Endothelial cell of hepatic sinusoid (primary cell): ENCODE measurements around the gene ABLIM3.

ENCODE experiments used
- in situ Hi-C: cut with HindIII; loops from 2 replicates; pipeline ENCODE4 v1.10.0; 2017; ENCODE audit warnings: low sequenced_read_pairs

The ABLIM3 gene

DNA sequence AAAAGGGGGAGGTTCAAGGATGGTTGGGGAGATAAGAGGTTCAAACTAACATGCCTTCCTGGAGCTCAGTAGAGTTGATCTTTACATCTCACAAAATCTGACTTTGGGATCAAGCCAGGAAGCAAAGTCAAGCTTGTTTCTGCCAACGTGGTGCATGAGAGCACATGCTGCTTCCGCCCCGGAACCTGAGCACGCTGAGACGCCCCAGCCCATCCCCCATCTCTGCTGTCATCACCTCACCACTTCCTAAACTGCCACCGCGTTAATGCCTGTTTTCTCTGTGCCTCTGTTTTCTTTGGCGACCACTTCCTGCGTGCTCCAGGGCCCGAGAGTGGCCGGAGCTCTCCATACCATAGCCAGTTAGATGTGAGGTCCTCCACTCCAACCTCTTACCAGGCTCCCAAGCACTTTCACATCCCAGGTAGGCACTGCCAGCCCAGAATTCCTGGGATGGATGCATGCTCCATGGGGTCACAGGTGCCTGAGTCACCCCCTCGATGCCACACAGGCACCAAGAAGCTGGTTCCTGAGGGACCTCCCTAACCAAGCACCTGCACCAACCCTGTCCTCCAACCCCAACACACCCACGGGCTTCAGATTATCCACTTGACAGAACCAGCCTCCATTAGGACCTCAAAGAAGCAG lies 99.2 kb downstream of the ABLIM3 start:
- in situ Hi-C loops, result no loop called here

DNA sequence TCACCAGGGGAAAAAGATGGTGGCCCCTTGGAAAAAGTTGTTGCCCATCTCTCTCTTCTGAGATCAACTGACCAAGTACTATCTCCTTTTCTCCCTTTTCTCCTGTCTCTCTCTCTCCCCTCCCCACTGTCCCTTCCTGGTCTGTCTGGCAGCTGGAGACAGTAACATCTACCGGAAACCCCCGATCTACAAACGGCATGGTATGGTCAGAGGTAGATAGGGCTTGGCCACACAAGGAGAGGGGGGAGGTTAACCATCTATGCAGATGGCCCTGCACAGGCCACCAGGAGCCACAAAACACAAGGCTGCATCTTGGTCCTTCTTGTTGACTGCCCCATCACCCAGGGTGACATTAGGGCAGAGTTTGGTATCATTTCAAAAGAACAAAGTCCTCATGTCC lies 101.0 kb downstream of the ABLIM3 start:
- in situ Hi-C loops, result no loop called here

DNA sequence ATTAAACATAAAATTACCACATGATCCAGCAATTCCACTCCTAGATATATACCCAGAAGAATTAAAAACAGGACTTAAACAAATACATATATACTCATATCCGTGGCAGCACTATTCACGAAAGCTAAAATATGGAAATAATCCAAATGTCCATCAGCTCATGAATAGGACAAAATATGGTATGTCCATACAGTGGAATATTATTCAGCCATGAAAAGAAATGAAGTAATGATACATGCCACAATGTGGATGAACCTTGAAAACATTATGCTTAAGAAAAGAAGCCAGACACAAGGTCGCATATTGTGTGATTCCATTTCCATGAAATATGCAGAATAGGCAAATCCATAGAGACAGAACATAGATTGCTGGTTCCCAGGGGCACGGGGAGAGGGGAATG lies 105.6 kb downstream of the ABLIM3 start:
- in situ Hi-C loops, result no loop called here

DNA sequence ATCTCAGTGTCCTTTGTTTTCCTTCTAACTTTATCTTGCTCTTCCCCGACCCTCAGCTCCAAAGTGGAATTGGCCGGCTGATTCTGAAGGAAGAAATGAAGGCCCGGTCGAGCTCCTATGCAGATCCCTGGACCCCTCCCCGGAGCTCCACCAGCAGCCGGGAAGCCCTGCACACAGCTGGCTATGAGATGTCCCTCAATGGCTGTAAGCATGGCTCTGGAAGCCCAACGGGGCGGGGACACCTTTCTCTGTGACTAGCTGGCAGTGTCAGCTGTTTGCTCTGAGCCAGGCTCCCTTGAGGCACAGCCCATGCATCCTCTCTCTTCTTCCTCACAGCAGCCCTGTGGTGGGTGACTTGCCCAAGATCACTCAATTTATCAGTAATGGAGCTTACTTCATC lies 106.4 kb downstream of the ABLIM3 start:
- in situ Hi-C loops, result no loop called here

DNA sequence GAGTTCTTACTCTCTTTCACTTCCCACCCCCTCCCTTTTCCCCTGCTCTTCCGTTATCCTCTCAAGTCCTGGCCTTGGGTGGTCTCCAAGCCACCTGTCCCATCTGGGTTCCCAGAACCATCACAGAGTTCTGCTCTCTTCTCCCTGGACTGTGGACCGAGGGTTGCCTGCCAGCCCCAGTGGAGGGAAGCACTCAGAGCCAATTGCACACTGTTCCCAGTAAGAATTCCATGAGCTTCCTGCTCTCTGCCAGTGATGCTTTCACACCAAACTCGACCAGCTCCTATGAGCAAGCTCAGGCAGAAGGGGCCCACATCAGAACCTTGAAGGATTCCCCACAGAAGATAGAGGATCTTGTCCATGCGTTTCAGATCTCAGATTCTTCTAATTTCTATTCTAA lies 110.3 kb downstream of the ABLIM3 start:
- in situ Hi-C loops, result loop anchor here (5.0 to 25.0 kb wide), 2 partner anchors 44 to 264 kb away; no protein-coding TSS in a partner anchor

DNA sequence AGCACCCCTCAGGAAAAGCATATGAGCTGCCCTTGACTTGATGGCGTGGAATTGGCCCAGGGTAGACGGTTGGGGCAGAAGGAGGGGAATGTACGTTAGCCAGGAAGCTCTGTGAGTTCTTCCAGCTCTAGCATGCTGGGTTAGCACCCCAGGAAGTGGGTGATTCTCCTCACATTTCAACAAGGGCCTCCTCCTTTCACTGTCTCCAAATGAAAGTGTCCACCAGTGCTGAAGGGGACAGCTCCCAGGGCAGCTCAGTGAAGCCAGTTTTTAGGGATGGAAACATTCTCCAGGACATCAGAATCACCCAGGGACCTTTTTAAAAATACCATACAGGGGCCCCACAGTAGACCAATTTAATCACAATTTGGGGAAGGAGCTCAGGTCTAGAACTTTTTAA lies 113.2 kb downstream of the ABLIM3 start:
- in situ Hi-C loops, result loop anchor here (5.0 to 25.0 kb wide), 2 partner anchors 47 to 267 kb away; no protein-coding TSS in a partner anchor

DNA sequence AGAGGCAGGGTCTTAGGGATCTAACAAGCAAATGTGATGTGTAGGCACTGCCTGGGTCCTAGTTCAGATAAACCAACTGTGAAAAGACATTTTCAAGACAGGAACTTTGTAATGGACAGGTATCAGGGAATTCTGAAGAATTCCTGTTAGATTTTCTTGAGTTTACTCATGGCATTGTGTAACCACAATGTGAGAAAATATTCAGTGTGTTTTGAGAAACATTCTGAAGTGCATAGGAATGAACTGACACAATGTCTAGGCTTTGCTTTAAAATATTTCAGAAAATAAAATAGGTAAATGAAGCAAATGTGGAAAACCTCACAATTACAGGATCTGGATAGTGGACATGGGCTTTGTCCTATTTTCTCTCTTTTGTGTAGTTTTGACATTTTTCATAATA lies 115.2 kb downstream of the ABLIM3 start:
- in situ Hi-C loops, result loop anchor here (25.0 kb wide), 1 partner anchor 269 kb away; no protein-coding TSS in a partner anchor

DNA sequence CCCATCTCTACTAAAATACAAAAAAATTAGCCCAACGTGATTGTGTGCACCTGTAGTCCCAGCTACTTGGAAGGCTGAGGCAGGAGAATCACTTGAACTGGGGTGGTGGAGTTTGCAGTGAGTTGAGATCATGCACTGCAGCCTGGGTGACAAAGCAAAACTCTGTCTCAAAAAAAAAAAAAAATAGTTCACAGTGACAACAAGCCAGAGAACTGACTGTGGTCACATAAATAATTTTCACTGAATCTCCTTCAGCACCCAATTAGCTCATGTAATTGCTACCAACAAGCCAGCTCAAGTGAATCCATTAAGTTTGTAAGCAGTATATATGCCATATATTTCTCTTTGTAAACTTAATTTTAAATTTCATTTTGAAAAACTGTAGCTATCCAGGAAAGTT lies 115.8 kb downstream of the ABLIM3 start:
- in situ Hi-C loops, result loop anchor here (25.0 kb wide), 1 partner anchor 270 kb away; no protein-coding TSS in a partner anchor

DNA sequence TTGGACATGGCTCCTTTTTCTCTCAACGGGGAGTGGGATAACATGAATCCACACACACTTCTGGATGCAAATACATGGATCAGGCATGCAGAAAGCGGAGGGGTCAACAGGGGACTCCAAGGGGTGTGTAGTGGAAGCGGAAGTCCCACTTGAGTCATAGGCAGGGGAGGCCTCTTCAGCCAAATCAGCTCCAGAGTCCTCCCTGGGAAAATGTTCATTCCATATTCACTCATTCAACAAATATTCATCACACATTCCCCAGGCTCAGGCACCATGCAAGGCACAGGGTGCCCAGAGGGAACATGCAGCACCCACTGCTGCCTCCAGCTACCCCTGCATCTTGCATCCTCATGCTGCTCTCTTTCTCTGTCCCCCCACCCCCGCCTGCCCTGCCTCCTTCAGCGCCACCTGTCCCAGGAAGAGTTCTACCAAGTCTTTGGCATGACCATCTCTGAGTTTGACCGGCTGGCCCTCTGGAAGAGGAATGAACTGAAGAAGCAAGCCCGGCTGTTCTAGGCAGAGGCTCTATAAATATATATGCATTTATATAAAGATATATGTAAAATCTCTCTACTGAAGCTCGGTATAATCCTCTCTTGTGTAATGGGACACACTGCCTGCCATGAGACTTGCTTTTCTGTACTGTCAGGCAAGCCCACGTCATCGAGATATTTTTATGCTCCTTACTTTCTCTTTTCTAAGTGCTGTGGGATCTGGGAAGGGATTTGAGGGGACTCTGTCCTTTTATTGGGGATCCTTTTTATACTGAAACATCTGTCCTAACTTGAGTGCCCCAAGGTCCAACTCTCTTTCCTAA lies 116.8 kb downstream of the ABLIM3 start:
- in situ Hi-C loops, result loop anchor here (25.0 kb wide), 1 partner anchor 271 kb away; no protein-coding TSS in a partner anchor

DNA sequence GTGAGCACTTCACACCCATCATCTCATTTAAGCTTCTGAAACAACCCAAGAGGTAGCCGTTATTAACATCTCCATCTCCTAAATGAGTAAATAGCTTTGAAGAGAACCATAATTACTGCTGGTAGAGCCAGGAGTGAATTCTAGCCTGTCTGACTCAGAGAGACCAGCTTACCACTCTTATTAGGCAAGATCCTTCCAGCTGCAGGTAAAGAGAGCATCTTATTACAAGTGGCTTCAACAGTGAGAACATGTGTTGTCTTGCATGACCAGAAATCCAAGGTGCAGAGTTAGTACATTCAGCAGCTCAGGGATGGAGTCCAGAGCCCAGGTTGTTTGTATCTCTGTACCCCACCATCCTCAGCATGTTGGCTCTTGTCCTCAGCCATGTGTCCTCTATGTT lies 119.5 kb downstream of the ABLIM3 start:
- in situ Hi-C loops, result loop anchor here (25.0 kb wide), 1 partner anchor 273 kb away; no protein-coding TSS in a partner anchor

DNA sequence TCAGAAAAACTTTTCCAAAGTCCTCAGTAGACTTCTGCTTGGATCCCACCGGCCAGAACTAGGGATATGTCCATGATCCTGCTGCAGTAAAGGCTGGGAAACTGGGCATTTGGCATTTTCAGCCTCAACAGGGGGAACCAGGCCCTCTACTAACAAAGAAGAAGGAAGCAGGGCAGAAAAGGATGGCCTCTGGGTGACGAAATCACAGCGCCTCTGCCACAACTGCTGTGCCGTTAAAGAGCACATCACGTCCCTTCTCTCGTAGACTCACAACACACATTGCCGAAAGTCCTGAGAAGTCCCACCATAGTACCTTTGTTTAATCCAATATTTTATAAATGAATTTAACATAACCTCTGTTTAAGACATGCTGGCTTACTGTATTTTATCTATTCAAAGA lies 120.0 kb downstream of the ABLIM3 start:
- in situ Hi-C loops, result loop anchor here (25.0 kb wide), 1 partner anchor 274 kb away; no protein-coding TSS in a partner anchor

DNA sequence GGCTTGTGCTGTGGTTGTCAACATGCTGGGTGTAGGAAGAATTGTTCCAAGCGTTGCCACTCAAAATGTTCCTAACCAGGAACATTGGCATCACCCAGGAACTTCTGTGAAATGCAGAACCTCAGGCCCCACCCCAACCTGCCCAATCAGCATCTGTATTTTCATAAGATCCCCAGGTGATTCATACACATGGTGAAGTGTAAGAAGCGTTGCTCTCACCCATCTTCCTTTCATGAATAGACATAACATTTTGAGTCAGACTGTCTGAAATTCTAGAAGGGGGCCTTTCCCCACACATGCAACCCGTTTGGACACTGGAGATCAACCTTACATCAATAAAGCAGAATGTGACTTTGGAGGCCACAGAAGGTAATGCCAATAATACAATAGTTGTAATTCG lies 121.0 kb downstream of the ABLIM3 start:
- in situ Hi-C loops, result loop anchor here (25.0 kb wide), 1 partner anchor 275 kb away; no protein-coding TSS in a partner anchor

DNA sequence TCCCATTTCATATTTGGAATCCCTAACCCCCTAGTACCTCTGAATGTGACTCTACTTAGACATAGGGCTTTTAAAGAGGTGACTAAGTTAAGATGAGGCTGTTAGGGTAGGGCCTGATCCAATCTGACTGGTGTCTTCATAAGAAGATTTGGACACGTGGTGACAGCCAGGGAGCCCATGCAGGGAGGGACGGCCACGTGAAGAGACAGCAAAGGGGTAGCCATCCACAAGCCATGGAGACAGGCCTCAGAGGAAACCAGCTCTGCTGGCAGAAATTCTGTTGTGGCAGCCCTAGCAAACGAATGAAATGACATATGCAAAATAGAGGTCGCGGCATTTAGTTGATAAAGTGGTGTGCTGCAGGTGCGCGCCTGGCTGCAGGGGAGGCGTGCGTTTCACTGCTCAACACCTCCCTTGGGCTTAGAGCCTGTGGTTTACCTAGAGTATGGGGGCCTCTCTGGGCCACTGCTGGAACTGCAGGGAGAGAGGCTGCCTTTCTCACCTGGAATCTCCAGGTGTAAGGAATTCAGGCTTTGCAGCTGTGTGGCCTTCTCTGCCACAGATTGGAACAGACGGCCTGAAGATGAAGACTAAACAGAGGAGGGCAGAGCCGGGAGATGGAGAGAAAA lies 123.3 kb downstream of the ABLIM3 start:
- in situ Hi-C loops, result loop anchor here (5.0 to 25.0 kb wide), 2 partner anchors 132 to 277 kb away; no protein-coding TSS in a partner anchor

DNA sequence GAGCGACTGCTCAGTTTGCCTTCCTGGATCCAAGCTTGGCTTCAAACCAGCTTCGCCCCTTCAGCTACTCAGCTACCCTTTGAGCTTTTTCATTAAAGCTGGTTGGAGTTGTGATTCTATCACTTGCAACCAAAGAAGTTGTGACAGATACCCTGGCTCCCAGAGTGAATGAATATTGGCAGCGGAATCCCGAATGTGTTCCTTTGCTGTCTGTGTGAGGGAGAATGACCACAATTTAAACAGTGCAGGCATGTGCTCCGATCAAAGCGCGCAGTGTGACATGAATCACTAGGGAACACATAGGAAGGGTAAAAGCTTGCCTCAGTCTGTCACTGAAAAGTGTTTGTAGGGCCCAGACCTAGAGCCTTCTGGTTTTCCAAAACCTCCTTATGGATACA lies 123.8 kb downstream of the ABLIM3 start:
- in situ Hi-C loops, result loop anchor here (5.0 to 25.0 kb wide), 2 partner anchors 133 to 278 kb away; no protein-coding TSS in a partner anchor

DNA sequence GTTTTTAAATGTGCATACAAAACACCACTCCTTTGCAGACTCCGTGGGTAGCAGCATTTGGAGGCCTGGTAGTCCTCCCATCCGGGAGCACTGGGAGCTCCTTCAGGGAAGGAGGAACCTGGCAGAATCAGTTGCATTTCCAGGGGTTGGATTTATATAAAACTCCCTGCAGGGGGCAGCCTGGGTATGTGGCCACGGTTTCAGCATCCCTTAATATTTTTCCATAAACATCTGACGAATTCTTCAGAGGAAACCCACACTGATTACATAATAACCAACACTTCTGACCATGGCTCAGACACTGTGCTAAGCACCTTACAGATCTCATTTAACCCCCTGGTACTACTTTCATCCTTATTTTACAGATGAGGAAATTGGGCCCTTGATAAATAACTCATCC lies 124.3 kb downstream of the ABLIM3 start:
- in situ Hi-C loops, result loop anchor here (5.0 to 25.0 kb wide), 2 partner anchors 133 to 278 kb away; no protein-coding TSS in a partner anchor

DNA sequence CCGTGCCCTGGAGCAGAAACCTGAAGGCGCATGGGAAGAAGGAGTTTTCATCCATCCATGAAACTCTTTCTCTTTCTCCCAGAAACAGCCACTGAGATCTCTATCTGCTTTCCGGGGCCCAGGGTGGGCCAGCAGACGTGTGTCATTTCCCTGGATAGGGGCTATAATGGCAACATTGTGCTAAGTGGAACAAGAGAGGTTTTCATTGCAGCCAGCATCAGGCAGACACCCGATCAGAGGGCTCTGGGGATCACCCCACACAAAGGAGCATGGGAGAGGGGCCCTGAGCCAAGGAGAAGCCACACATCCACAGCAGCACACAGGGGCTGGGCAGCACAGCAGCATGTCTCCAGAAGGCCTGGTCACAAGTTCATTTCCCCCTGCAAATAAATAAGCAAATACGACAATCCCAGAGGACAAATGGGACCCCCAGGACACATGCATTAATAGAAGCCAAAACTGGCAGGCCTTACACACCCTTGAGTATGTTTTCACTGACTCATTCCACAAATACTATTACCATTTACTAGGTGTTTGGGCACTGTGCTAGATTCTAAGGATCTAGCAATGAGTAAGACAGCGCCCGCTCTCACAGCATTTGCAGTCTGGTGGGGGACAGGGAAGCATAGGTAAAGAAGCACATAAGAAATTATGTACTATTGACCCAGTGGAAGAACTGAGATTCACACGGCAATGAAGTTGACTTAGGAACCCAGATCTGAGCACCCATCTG lies 126.1 kb downstream of the ABLIM3 start:
- in situ Hi-C loops, result loop anchor here (5.0 to 25.0 kb wide), 2 partner anchors 135 to 280 kb away; no protein-coding TSS in a partner anchor

DNA sequence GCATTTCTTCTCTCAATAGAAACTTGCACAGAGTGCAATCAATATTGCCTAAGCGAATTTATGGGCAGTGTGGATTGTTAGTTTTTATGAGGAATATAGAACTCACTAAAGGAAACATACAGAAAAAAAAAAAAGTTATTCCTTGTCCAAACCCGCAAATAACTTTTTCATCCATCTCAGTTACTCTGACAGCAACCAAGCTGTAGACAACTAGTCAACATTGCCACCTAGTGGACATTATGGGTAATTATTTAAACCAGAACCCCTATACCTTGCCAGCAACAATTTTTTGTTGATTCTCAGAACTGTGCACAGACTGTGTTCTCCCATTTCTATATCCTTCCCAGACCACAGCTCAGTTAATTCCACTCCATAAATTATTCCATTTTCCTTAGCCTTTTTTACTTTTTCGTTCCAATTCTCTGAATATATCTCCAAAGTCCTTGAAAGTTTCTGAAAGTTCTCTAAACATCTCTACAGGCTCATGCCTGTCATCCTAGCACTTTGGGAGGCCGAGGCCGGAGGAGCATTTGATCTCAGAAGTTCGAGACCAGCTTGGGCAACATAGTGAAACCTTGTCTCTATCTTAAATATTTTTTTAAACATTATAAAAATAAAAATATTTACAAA lies 127.8 kb downstream of the ABLIM3 start:
- in situ Hi-C loops, result loop anchor here (5.0 to 25.0 kb wide), 2 partner anchors 137 to 282 kb away; no protein-coding TSS in a partner anchor

DNA sequence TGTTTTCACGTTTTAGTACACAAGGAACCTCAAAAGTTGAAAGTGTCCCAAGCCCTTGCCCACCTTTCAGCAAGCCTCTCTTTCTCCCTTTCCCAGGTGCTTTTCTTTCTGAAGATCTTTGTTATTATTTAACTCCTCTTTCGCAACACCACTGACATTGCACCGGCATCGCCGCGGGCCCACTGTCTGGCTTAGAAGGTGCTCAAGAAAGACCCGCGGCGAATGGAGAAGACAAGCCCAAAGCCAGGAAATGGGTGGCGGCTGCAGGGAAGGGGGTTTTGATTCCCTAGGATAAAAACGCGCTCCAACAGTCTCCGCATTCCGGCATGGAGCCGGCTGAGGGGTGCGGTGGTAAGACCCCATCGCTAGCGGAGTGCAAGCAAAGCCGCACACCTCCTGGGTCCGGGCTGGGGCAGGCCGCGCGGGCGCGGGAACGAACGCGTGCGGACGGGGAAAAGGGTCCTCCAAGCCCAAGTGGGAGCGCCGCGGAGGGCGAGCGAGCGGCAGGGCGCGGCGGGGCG lies 130.0 kb downstream of the ABLIM3 start:
- in situ Hi-C loops, result loop anchor here (25.0 kb wide), 1 partner anchor 284 kb away; no protein-coding TSS in a partner anchor
